ENCODE results near the gene GNAI2.
A peak's percentile ranks its signal among the peaks of the same experiment; 100 is the strongest.

Gene GNAI2

GRCh38 chr3:50286322-50287227, 50.6 kb downstream of the GNAI2 start:
- no peak for DNase-seq

- no peak for DNase-seq
Measured at GRCh38 chr3:50287262-50287661, 51.3 kb downstream of the GNAI2 start.

DNA sequence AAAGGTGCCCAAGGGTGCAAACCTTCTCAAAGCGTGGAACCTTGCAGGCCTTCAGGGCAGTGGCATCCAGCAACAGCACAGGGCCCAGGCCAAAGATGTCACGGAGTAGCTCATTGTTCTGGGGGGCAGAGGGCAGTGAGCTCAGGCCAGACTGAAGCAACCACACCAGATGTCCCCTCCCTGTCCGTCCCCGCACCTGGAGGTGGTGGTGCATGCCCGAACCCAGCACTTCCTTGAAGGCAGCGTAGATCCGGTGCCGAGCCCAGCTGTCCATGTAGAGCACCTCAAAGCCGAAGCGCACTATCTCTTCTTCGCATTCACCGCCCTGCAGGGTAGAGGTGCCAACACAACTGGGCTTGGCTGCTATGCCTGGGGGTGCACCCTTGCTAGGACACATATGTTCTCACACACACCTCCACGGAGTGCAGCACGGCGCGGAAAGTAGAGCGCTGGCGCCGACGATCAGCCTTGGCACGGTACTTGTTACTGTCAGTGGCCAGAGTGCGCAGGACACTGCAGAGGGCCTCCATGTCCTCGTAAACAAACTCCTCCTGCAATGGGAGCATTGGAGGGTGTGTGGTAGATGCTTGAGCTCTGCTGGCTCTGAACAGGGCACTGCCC, 52.5 kb downstream of the GNAI2 start:
- no peak for DNase-seq

- DNase-seq = no peak
Measured at GRCh38 chr3:50289130-50289529, 53.1 kb downstream of the GNAI2 start.

DNA sequence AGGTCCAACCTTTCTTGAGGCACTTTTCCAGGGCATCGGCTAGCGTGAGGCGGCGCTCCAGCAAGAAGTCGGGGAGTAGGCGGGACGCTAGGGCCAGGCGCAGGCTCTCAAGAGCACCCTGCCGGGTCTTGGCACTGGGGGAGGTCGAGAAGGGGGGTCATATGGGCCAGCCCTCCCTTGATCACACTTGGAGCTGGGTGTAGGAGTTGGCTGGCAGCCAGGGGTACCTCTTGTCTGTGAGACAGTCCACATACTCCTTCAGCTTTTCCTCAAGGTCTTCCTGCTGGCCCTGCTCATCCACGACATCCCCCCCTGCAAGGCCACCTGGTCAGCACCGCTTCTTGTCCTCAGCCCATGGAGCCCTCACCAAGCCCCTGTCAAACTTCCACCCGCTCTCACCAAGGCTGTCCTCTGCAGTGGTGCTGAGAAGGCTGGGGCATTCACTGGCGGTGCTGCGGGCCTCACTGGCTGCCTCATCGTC, 54.2 kb downstream of the GNAI2 start:
- no peak for DNase-seq

DNA sequence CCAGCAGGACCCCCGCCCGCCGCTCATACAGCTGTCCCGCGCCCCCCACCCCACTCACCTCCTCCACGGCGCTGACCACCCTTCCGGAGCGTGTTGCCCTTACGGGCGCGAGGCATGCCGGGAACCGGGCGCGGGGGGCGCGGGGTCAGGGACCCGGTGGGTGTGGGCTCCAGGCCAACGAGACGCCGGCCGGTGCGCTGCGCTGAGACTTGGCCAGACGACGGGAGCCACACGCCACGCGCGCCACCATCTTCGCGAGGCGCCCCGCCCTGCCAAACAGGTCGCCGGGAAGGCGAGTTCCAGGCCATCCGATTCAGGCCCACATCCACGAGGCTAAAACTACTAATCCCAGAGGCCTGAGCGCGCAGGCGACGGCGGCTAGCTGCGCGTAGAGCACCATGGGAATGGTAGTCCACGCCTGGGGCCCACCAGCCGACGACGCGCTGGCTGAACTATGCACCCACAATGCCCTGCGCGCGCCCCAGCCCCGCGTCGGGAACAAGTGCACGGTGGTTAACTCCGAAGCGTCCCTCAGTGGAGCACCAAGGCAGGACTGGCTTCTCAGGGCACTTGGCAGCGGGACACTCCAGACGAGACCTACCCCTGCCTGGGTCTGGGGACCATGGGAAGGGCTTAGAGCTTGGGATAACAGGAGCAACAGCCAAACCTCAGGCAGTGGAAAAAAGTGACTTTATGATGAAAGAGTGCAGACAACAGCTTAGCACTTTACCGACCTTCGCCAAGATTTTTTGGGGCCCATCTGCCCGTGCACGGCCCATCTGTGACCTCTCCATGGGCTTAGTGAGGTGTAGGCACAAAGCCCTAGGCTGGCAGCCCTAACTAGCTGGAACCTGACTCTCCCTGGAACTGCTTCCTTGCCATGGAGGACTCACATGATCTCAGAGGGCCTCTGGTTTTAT, 56.4 kb downstream of the GNAI2 start, which contains the start of gene IFRD2:
IFRD2 (minus strand) TSS at position 271 of the 920 bp plus-strand sequence; CDS start at position 116, 155 bp downstream.
- peak; percentile 93 for DNase-seq

GRCh38 chr3:50293079-50293801, 57.2 kb downstream of the GNAI2 start:
- DNase-seq = no peak

DNA sequence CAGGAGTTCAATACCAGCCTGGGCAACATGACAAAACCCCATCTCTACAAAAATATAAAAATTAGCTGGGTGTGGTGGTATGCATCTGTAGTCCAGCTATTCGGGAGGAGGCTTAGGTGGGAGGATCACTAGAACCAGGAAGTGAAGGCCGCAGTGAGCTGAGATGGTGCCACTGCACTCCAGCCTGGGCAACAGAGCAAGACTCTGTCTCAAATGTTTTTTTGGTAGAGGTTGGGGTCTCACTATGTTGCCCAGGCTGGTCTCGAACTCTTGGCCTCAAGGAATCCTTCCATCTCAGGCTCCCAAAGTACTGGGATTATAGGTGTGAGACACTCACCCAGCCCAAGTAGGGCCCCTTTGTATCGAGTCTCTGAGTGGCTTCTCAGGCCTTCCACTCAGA, 58.1 kb downstream of the GNAI2 start:
- no peak for DNase-seq

GRCh38 chr3:50294492-50295403, 58.7 kb downstream of the GNAI2 start:
- DNase-seq = no peak

- DNase-seq = no peak
Measured at GRCh38 chr3:50295553-50296431, 59.8 kb downstream of the GNAI2 start.

GRCh38 chr3:50296721-50297383, 60.8 kb downstream of the GNAI2 start:
- no peak for DNase-seq

DNA sequence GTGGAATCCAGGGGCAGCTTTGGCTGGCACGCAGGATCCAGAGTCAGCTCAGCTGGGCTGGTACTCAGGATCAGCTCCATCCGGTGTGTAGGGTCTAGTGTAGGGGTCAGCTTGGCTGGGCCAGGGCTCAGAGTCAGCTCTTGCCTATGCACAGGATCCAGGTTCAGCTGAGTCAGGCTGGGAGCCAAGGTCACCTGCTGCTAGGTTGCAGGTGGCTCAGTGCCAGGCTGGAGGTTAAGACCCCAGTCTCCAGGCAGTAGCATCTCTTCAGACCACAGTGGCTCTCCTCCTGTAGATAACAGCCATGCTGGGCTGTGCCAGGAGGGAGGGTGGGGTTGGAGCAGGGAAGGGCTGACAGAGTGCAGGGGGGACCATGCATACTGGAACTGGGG, 61.4 kb downstream of the GNAI2 start:
- DNase-seq = no peak

- DNase-seq = no peak
Measured at GRCh38 chr3:50297896-50298725, 62.1 kb downstream of the GNAI2 start.

DNA sequence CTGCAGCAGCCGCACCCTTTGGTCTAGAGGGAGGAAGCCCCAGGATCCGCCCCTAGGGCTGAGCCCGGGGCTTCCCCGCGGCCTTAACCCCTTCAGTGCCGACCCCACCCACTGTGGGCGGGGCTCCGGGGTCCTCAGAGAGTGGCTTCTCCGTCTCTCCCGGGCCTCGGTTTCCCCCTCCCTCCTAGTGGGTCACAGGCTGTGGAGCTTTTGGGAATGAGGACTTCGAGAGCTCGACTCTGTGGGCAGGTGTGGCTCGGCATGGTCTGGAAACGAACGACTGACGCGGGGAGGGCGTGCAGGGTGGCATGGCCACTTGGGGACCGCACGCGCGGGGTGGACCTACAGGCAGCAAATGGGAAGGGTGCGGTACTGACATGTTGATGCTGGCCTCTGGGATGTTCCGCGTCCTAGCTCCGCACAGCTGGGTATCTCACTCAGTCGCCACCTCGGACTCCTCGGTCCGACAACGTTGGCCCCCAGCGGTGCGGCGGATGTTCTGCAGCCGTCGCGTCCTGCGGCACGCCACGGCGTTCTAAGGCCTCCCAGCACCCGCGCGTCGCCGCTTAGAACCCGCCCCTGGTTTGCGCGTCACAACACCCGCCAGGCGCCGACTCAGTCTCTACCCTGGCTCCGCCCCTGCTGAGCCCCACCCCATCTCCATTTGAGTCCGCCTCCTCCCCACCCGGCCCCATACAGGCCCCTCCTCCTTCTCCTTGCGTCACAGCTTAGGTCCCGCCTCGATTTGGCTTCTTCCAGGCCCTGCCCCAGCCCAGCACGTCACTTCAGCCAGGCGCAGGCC, 63.0 kb downstream of the GNAI2 start, which contains the start of the genes HYAL3 and NAA80:
HYAL3 (minus strand) TSS at position 570 of the 802 bp plus-strand sequence. CDS start 3,803 bp downstream, outside the sequence.
NAA80 (minus strand) TSS at position 570 of the 802 bp plus-strand sequence. CDS start 1,942 bp downstream, outside the sequence.
- peak; percentile 99 for DNase-seq

DNA sequence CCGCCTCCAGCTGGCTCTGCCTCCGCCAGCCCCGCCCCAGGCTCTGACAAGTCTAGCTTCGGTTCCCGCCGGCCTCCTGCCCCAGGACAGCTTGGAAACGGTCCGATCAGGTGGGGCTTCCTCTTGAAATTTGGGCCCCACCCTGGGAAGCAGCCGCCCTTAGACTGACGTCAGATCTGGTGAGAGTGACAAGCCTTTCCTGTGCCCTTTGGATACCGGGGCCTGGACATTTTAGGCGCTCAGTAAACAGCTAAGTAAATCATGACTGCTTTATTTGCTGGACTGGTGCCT, 63.6 kb downstream of the GNAI2 start:
- DNase-seq = no peak

DNA sequence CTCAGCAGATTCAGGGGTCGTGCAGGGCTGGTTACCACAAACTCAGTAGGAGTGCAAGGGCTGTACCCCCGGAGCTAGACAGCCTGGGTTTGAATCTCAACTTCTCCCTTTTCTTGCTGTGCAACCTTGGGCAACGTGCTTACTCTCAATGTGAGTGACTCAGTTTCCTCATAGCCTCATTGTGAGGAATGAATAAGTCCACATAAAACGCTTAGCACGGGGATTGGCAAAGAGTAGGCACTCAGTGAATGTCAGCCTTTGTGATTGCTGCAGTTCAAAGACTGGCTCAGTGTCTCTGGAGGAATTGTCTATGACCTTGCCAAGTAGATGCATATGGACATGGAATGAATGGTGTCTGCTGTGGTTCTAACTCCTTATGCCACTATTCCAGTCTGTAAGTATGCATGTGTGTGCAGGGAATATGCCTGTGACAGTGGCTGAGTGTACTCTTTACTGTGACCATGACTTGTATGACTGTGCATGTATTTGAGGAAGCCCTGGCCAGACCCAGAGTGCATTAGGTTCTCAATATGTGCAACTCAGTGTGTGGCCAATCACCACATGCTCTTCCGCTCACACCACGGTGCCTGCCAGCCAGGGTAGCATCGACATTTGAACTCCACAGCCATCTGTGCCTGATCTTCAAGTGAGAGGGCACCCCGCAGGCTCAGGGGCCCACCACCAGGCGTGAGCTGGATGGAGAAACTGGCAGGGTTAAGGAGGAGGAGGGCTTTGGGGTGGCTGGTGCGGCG, 64.1 kb downstream of the GNAI2 start:
- DNase-seq = no peak

Data from activated effector memory CD4-positive, alpha-beta T cell treated with Interleukin-2 at 50 U/mL for 16 hours (primary cell).